MCF 10A (cell line): ENCODE results near the gene CAMK1D. TPM values are rescaled to one million over a fixed set of nuclear protein-coding genes. Genes with fewer than 3 reads are reported as not detected.
A peak's percentile ranks its signal among the peaks of the same experiment; 100 is the strongest.
"Not testable (repeated sequence)": the region's sequence is repeated elsewhere in the genome, so short reads cannot be mapped to it uniquely, and the experiment has no call there.

ENCODE experiments used
- Bru-seq: library from RNA; stranded (reverse); fragments of 400-500 nt; gene quantifications from one replicate; lab custom pipeline; 2021; lab: Mats Ljungman, UMichigan
- BruChase-seq, 2 experiments: library from RNA; stranded (reverse); fragments of 400-500 nt; gene quantifications; one replicate each; lab custom pipeline; 2021; lab: Mats Ljungman, UMichigan
- BruUV-seq: library from RNA; stranded (reverse); fragments of 400-500 nt; replicated peaks from 2 replicates; lab custom pipeline; 2021; lab: Mats Ljungman, UMichigan
- CTCF ChIA-PET: fragments of 300-600 bp; sonication (Branson Sonifier 250); formaldehyde crosslinking; extraction: SDS; loops from one replicate; lab custom pipeline; 2021; ENCODE audit warnings: antibody characterized with exemption, inconsistent platforms; lab: Yijun Ruan, JAX
- POLR2A ChIA-PET: fragments of 300-600, 350-650 bp; sonication (Branson Sonifier 250); formaldehyde crosslinking; extraction: SDS; loops from one replicate; lab custom pipeline; 2020; ENCODE audit warnings: antibody characterized with exemption, inconsistent platforms; lab: Yijun Ruan, JAX
- DNase-seq: peaks from one replicate; pipeline ENCODE4 v3.0.0-alpha.2; 2018; ENCODE audit not compliant: unreplicated experiment
- H3K27ac Mint-ChIP-seq: one replicate; pipeline ENCODE4 v1.8.0; 2022; ENCODE audit warnings: mild to moderate bottlenecking, low read depth, mixed read lengths; ENCODE audit not compliant: unreplicated experiment
- H3K27me3 Mint-ChIP-seq: one replicate; pipeline ENCODE4 v1.8.0; 2022; ENCODE audit warnings: mixed read lengths; ENCODE audit not compliant: insufficient read depth, unreplicated experiment
- H3K36me3 Mint-ChIP-seq: one replicate; pipeline ENCODE4 v1.8.0; 2022; ENCODE audit warnings: mild to moderate bottlenecking, moderate library complexity, mixed read lengths; ENCODE audit not compliant: insufficient read depth, unreplicated experiment
- H3K4me1 Mint-ChIP-seq: one replicate; pipeline ENCODE4 v1.8.0; 2022; ENCODE audit warnings: mixed read lengths; ENCODE audit not compliant: insufficient read depth, unreplicated experiment
- H3K4me3 Mint-ChIP-seq: one replicate; pipeline ENCODE4 v1.8.0; 2022; ENCODE audit warnings: mild to moderate bottlenecking, moderate library complexity, mixed read lengths; ENCODE audit not compliant: unreplicated experiment
- H3K9me3 Mint-ChIP-seq: one replicate; pipeline ENCODE4 v1.8.0; 2022; ENCODE audit warnings: mixed read lengths; ENCODE audit not compliant: unreplicated experiment
- intact Hi-C: fragments of 100-400 bp; cut with micrococcal nuclease; formaldehyde crosslinking; loops from 2 replicates; pipeline ENCODE4 v1.14.1; 2022
- long read RNA-seq: library from polyadenylated mRNA; stranded (forward); transcript quantifications from one replicate; pipeline ENCODE4 v2.0.0, GENCODE V29; 2022
- total RNA-seq: library from RNA; stranded (reverse); gene quantifications from 2 replicates; pipeline ENCODE4 v1.2.3, GENCODE V29; 2022
- TF ChIP-seq, protein P1 (sequence below): fragments of 200-600 bp; IDR thresholded peaks from one replicate; pipeline ENCODE4 v1.8.0; 2022; ENCODE audit warnings: antibody characterized with exemption, mild to moderate bottlenecking; ENCODE audit not compliant: unreplicated experiment

Gene CAMK1D
- total RNA-seq (1.7 and 3.3 TPM in 2 replicates), Bru-seq, nascent RNA (percentile 32 among the genes with signal in this experiment), BruChase-seq, experiment 1, labeled RNA remaining after a 6-hour chase (percentile 27 among the genes with signal in this experiment), BruChase-seq, experiment 2, labeled RNA remaining after a 2-hour chase (percentile 24 among the genes with signal in this experiment)
- long read RNA-seq = 0 reads

DNA sequence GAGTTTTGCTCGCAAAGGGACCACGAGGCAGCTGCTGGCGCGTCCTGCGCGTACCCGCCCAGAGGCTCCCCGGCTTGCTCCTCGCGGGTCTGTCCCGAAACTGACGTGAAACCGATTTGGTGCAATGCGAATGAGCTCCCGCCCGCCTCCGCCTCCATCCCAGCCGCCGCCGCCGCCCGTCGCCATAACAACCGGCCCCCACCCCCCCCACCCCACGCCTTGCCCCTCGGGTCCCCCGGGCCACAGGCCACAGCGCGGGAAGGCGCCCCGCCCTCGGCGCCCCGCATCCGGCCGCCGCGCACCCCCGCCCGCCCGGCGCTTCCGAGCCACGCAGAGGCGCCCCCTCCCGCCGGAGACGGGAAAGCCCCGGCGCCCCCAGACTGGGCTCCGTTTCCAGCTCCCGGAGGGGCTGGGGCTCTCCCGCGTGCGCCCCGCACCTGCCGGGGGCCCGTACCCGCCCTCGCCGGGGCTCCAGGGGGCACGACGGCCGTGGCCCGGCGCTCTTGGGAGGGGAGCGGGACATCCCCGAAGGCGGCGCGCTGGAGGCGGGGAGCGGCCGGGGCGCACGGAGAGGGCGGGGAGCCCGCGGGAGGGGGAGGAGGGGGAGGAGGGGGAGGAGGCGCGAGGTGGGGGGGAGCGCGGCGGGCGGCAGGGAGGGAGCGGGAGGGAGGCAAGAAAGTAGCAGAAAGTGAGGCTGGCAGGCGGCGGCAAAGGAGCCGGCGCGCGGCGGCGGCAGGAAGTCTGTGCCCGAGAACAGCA lies at the start of gene CAMK1D:
TSS of gene CAMK1D (plus strand) at position 678 of the 759 bp plus-strand sequence.
- intact Hi-C loops = loop anchor here (1.0 to 2.0 kb wide), 3 partner anchors 85 to 362 kb away; no protein-coding TSS in a partner anchor
- no TSS peak for BruUV-seq
- Mint-ChIP-seq H3K4me3 (peak within 1 kb of the TSS; percentile 88), H3K9me3 (no peaks in the 10 kb centered on the region), H3K27me3 (peaks cover 15% of the 10 kb centered on the region), H3K4me1 (peaks cover 10% of the 10 kb centered on the region), H3K36me3 (no peaks in the 10 kb centered on the region), H3K27ac (no peak within 1 kb of the TSS)
- TF ChIP-seq, protein P1, sequence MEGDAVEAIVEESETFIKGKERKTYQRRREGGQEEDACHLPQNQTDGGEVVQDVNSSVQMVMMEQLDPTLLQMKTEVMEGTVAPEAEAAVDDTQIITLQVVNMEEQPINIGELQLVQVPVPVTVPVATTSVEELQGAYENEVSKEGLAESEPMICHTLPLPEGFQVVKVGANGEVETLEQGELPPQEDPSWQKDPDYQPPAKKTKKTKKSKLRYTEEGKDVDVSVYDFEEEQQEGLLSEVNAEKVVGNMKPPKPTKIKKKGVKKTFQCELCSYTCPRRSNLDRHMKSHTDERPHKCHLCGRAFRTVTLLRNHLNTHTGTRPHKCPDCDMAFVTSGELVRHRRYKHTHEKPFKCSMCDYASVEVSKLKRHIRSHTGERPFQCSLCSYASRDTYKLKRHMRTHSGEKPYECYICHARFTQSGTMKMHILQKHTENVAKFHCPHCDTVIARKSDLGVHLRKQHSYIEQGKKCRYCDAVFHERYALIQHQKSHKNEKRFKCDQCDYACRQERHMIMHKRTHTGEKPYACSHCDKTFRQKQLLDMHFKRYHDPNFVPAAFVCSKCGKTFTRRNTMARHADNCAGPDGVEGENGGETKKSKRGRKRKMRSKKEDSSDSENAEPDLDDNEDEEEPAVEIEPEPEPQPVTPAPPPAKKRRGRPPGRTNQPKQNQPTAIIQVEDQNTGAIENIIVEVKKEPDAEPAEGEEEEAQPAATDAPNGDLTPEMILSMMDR = peak; percentile 35
- DNase-seq = peak; percentile 55
- ChIA-PET POLR2A (interaction anchor here (1.2 kb wide), 1 partner anchor 307 kb away, joined by 3 read pairs; no protein-coding TSS in a partner anchor), CTCF (interaction anchor here (0.8 to 1.7 kb wide), 3 partner anchors 16 to 355 kb away, joined by 3 to 8 read pairs (median 3); no protein-coding TSS in a partner anchor)

DNA sequence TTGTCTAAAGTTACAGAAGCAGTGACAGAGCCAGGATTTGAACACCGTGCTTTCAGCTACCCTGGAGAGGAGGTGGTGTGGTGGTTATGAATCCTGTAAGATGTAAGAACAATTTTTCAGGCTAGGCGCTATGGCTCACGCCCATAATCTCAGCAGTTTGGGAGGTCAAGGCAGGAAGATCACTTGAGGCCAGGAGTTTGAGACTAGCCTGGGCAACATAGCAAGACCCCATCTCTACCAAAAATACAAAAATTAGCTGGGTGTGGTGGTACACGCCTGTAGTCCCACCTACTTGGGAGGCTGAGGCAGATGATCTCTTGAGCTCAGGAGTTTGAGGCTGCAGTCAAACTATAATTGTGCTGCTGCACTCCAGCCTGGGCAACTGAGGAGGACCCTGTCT lies 48.3 kb upstream of the CAMK1D start:
- H3K27me3 Mint-ChIP-seq, intact Hi-C loops, H3K4me1 Mint-ChIP-seq, H3K4me3 Mint-ChIP-seq, DNase-seq, POLR2A ChIA-PET, BruUV-seq, H3K27ac Mint-ChIP-seq, H3K36me3 Mint-ChIP-seq, H3K9me3 Mint-ChIP-seq: not testable (repeated sequence)
- CTCF ChIA-PET = interaction anchor here (0.6 to 1.0 kb wide), 2 partner anchors 35 to 121 kb away, joined by 3 read pairs; no protein-coding TSS in a partner anchor

DNA sequence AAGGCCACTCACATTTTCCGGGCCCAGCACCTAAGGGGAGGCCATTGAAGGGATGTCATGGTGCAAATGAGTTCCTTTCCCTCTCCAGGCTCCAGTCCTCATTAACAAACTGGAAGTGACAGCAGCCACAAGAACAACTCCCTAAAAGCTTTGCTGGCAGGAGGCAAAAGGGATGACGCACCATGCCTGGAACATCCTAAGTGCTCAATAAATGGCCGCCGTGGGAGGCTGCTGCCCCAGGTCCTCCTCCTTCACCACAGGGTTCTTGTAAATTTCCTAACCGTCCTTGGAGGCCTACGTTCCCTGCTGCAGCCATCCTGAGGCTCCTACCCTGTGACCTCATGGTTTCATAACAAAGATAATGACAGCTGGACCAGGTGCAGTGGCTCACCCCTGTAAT lies 41.3 kb upstream of the CAMK1D start:
- Mint-ChIP-seq H3K27ac (no peak overlapping the region), H3K27me3 (no peaks in the 10 kb centered on the region), H3K4me1 (no peaks in the 10 kb centered on the region), H3K4me3 (no peak overlapping the region), H3K36me3 (no peaks in the 10 kb centered on the region), H3K9me3 (no peaks in the 10 kb centered on the region)
- no peak for DNase-seq
- TF ChIP-seq, protein P1 = no peak
- CTCF ChIA-PET = no interaction called here
- intact Hi-C loops = no loop called here
- POLR2A ChIA-PET = no interaction called here
- no TSS peak for BruUV-seq

DNA sequence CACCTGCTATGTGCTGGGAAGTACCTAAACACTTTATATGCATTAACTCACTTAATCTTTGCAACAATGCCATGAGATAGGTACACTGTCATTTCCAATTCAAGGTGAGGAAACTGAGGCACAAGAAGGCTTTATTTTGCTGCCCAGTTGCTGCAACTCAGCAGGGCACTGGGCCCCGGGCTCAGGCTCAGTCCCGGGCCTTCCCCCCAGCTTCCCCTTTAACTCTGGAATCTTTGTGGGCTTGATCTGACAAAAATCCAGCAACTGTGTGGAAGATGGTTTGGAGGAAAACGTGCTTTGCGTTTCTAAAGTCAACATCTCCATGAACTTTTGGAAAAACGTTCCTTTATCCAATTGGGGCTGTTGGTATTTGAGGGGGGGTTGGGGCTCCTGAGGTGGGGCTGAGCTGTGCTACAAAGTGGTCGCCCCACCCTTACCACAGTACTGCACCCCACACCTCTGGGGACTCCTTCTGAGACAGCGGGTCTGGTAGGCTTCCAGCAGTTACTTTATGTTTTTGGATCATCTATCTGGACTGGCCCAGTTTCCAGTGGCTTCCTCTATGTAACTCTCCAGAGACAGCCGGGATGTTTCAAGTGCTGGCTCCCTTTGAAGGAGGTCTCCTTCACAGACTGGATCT lies 40.5 kb upstream of the CAMK1D start:
- H3K27ac Mint-ChIP-seq = no peak overlapping the region
- no TSS peak for BruUV-seq
- CTCF ChIA-PET = interaction anchor here (0.6 kb wide), 1 partner anchor 22 kb away, joined by 3 read pairs; no protein-coding TSS in a partner anchor
- H3K36me3 Mint-ChIP-seq = no peaks in the 10 kb centered on the region
- TF ChIP-seq, protein P1 = no peak
- no peak for DNase-seq
- no peaks in the 10 kb centered on the region for H3K4me1 Mint-ChIP-seq
- H3K27me3 Mint-ChIP-seq = no peaks in the 10 kb centered on the region
- no peaks in the 10 kb centered on the region for H3K9me3 Mint-ChIP-seq
- intact Hi-C loops = no loop called here
- POLR2A ChIA-PET = no interaction called here
- H3K4me3 Mint-ChIP-seq = no peak overlapping the region

DNA sequence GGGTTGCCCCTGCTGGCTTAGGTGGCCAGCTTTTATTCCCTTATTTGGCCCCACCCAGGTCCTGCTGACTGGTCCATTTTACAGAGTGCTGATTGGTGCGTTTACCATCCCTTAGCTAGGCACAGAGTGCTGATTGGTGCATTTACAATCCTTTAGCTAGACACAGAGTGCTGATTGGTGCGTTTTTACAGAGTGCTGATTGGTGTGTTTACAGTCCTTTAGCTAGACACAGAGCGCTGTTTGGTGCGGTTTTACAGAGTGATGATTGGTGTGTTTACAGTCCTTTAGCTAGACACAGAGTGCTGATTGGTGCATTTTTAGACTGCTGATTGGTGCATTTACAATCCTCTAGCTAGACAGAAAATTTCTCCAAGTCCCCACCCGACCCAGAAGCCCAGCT lies 39.6 kb upstream of the CAMK1D start:
- CTCF ChIA-PET, H3K4me1 Mint-ChIP-seq: not testable (repeated sequence)

More for the DNA sequence above, 39.6 kb upstream of the CAMK1D start:
- intact Hi-C loops, H3K36me3 Mint-ChIP-seq, H3K9me3 Mint-ChIP-seq, DNase-seq, BruUV-seq, H3K4me3 Mint-ChIP-seq, H3K27me3 Mint-ChIP-seq, H3K27ac Mint-ChIP-seq, POLR2A ChIA-PET: not testable (repeated sequence)
